CD4-positive, CD25-positive, alpha-beta regulatory T cell (primary cell): ENCODE results near the gene MXD1. TPM values are rescaled to one million over a fixed set of nuclear protein-coding genes. Genes with fewer than 3 reads are reported as not detected.
A peak's percentile ranks its signal among the peaks of the same experiment; 100 is the strongest.

ENCODE experiments used
- ATAC-seq, 2 donors: fragments of 150-1000 bp; cut with Tn5 transposase; one replicate each; pipeline ENCODE4 v1.10.0; 2021; ENCODE audit warnings: low read depth in 2 of 2, moderate number of reproducible peaks in 2 of 2, moderate library complexity in 1 of 2
- DNase-seq, 3 donors: peaks; one replicate each; pipeline versions ENCODE4 v3.0.0 to v3.0.0-alpha.2; 2012 to 2022; ENCODE audit warnings: mixed read lengths in 1 of 3
- H3K27ac ChIP-seq: one replicate; pipeline ENCODE4 v1.7.0; 2013; ENCODE audit warnings: mild to moderate bottlenecking, low read length; ENCODE audit not compliant: insufficient read depth, poor library complexity, severe bottlenecking
- H3K27me3 ChIP-seq: one replicate; pipeline ENCODE4 v1.7.0; 2013; ENCODE audit warnings: low read length; ENCODE audit not compliant: control insufficient read depth, insufficient read depth
- H3K36me3 ChIP-seq: one replicate; pipeline ENCODE4 v1.7.0; 2013; ENCODE audit warnings: mild to moderate bottlenecking, low read length, moderate library complexity; ENCODE audit not compliant: control insufficient read depth, insufficient read depth
- H3K4me1 ChIP-seq: 2 replicates; pipeline ENCODE4 v1.7.0; 2013; ENCODE audit warnings: mild to moderate bottlenecking, low read length; ENCODE audit not compliant: insufficient read depth, control insufficient read depth, poor library complexity, severe bottlenecking
- H3K4me3 ChIP-seq: one replicate; pipeline ENCODE4 v1.7.0; 2013; ENCODE audit warnings: low read depth, mild to moderate bottlenecking, low read length, moderate library complexity
- H3K9me3 ChIP-seq, 2 experiments: 1 replicate in 1 of 2; 2 replicates in 1 of 2; pipeline ENCODE4 v1.7.0; 2013; ENCODE audit warnings: low read length in 2 of 2, mild to moderate bottlenecking in 1 of 2, moderate library complexity in 1 of 2; ENCODE audit not compliant: control insufficient read depth in 2 of 2
- H3K27ac Mint-ChIP-seq, 3 donors: one replicate each; pipeline ENCODE4 v1.8.0; 2020 to 2022; ENCODE audit warnings: mild to moderate bottlenecking in 3 of 3, mixed read lengths in 3 of 3, moderate library complexity in 2 of 3
- H3K27me3 Mint-ChIP-seq: one replicate; pipeline ENCODE4 v1.8.0; 2022; ENCODE audit warnings: mild to moderate bottlenecking, mixed read lengths
- H3K36me3 Mint-ChIP-seq: one replicate; pipeline ENCODE4 v1.8.0; 2020; ENCODE audit warnings: mixed read lengths
- H3K4me1 Mint-ChIP-seq, 4 donors: one replicate each; pipeline ENCODE4 v1.8.0; 2020 to 2022; ENCODE audit warnings: mixed read lengths in 4 of 4, mild to moderate bottlenecking in 1 of 4
- H3K4me3 Mint-ChIP-seq, 4 donors: one replicate each; pipeline ENCODE4 v1.8.0; 2020 to 2022; ENCODE audit warnings: mild to moderate bottlenecking in 4 of 4, mixed read lengths in 4 of 4, moderate library complexity in 3 of 4
- H3K9me3 Mint-ChIP-seq, 7 donors: one replicate each; pipeline ENCODE4 v1.8.0; 2020 to 2022; ENCODE audit warnings: mixed read lengths in 7 of 7, mild to moderate bottlenecking in 3 of 7, moderate library complexity in 2 of 7
- polyA plus RNA-seq, 4 donors: library from polyadenylated mRNA; unstranded; fragments of 300-500 nt; fragmentation: Illumina TruSeq; gene quantifications; one replicate each; pipeline ENCODE4 v1.2.3, GENCODE V29; 2021
- total RNA-seq: library from RNA; stranded (reverse); gene quantifications from one replicate; pipeline ENCODE4 v1.2.3, GENCODE V29; 2022

Gene MXD1
- total and polyA plus RNA-seq, 5 donors from 2014 or later = 8.3 to 40.6 (median 12.9) TPM

DNA sequence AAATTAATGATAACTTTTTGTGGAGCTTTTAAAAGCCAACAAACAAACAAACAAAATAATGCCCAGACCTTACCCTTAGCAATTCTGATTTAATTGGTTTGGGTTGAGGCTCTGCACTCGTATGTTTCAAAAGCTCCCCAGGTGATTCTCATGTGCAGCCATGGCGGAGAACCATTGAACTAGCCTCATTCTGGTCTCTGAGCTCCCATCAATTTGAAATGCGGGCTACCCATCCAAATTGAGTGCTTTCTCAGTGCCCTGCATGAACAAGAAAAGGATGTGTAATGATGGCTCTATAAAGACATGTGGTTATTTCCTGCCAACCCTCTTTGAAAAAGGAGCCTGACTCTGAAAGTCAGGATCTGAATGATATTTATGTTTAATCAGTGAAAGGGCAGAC, 8.2 kb downstream of the MXD1 start:
- no peak overlapping the region for H3K27ac ChIP-seq
- H3K36me3 Mint-ChIP-seq = peaks cover 32% of the 10 kb centered on the region

DNA sequence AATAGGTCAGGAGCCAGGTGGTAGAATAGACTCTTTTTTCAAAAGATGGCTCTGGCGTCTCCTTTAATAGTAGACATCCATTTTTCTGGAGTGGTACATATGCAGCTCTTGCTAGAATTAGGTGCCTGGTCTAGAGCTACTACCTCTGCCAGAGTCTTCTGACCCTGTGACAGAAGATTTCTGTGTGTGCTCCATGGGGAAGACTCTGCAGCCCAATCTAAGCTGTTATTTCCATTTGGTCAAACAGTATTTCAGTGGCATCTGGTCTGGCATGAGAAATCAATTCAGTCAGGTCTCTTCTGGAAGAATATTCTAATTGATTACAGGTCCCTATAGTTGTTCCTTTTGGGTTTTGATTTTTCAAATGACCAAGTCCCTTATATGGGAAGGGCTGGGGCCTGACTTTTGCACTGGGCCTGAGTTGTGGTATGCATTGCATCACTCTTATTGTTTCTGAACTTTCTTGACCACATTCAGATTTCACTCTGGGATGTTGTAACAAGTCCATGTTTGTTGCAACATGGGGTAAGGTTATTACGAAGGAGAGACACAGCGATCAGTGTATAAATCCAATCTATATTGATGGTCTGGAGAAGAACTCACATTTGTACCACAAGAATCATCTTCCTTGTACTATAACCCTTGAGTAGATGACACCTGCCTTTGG, 12.1 kb downstream of the MXD1 start:
- Histone ChIP-seq H3K4me1 (no peaks in the 10 kb centered on the region), H3K27me3 (no peaks in the 10 kb centered on the region), H3K4me3 (no peak overlapping the region), H3K9me3 (no peaks in the 10 kb centered on the region), H3K36me3 (peaks cover 18% of the 10 kb centered on the region), H3K27ac (no peak overlapping the region)
- Mint-ChIP-seq H3K4me3 (no peak overlapping the region), H3K36me3 (peaks cover 42% of the 10 kb centered on the region), H3K4me1 (peaks cover 10 to 38% (median 20%) of the 10 kb centered on the region in 4 donors), H3K27ac (peak overlapping the region in 1 of 3 donors; percentile 45), H3K9me3 (no peaks in the 10 kb centered on the region), H3K27me3 (no peaks in the 10 kb centered on the region)
- DNase-seq = no peak
- no peak for ATAC-seq

More for the DNA sequence above, 8.2 kb downstream of the MXD1 start:
- Mint-ChIP-seq H3K4me1 (peaks cover 0 to 31% (median 8%) of the 10 kb centered on the region in 4 donors), H3K9me3 (no peaks in the 10 kb centered on the region), H3K4me3 (peak overlapping the region in 1 of 4 donors; percentile 38), H3K27ac (peak overlapping the region in 2 of 3 donors; percentile 3 to 17), H3K27me3 (no peaks in the 10 kb centered on the region)
- no peak for DNase-seq
- no peaks in the 10 kb centered on the region for H3K27me3 ChIP-seq
- H3K4me3 ChIP-seq = no peak overlapping the region
- ATAC-seq = no peak
- no peaks in the 10 kb centered on the region for H3K9me3 ChIP-seq
- H3K4me1 ChIP-seq = no peaks in the 10 kb centered on the region
- H3K36me3 ChIP-seq = peaks cover 29% of the 10 kb centered on the region

DNA sequence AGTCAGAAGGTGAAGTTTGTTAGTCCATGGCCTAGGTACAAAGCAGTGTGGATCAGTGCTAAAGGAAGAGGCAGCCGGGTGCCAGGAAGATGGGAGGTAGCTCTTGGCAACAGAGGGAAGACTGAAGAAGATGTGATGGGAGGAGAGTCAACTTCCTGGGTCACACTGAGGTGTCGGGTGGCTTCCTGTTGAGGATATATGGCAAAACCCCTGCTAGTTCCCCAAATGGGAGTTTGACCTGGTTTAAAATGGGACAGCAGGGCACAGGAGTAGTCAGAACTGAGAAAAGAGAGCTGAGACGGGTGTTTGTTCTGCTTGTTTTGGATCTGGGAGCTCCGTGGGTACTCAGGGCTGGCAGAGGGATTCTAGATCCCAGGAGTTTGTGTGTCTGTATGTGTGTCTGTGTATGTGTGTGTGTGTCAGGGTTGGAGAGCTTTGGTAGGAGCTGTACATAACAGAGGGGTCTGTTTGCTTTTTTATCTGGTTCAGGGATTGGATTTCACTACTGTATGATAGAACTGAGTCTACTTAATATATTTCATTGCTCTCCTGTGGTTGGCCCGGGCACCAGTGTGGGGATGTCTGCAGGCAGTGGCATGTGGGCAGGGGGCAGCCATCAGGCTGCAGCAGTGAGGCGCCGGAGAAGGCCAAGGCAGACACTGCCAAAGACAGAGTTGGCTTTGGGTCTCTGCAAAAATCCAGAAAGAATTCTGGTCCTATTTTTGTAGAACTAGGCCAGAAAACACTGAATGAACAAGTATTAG, 17.1 kb downstream of the MXD1 start:
- Mint-ChIP-seq H3K4me1 (peaks cover 15 to 35% (median 24%) of the 10 kb centered on the region in 4 donors), H3K4me3 (no peak overlapping the region), H3K9me3 (no peaks in the 10 kb centered on the region), H3K27ac (peak overlapping the region; percentile 29 to 79 (median 37)), H3K27me3 (no peaks in the 10 kb centered on the region), H3K36me3 (peaks cover 50% of the 10 kb centered on the region)
- no peak for DNase-seq
- peaks cover 27% of the 10 kb centered on the region for H3K36me3 ChIP-seq
- no peaks in the 10 kb centered on the region for H3K4me1 ChIP-seq
- no peak overlapping the region for H3K27ac ChIP-seq
- no peaks in the 10 kb centered on the region for H3K9me3 ChIP-seq
- H3K4me3 ChIP-seq = no peak overlapping the region
- H3K27me3 ChIP-seq = no peaks in the 10 kb centered on the region
- no peak for ATAC-seq

DNA sequence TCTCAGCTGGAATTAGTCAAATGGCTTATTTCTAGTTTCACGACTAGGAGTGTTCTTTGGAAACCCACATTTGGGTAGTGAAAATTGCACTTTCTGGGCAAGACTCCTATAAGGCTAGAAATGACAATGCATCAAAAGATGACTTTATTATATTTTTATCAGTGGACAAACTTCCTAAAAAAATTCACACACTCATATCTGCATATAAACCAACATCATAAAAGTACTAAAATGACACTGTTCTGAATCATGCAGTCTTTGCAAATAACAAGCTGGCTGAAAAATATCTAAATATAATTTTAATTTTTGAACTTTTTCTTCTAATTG, 17.6 kb downstream of the MXD1 start:
- Mint-ChIP-seq H3K4me3 (no peak overlapping the region), H3K36me3 (peaks cover 55% of the 10 kb centered on the region), H3K27ac (peak overlapping the region in 1 of 3 donors; percentile 37), H3K9me3 (no peaks in the 10 kb centered on the region), H3K4me1 (peaks cover 15 to 33% (median 22%) of the 10 kb centered on the region in 4 donors), H3K27me3 (no peaks in the 10 kb centered on the region)
- no peaks in the 10 kb centered on the region for H3K4me1 ChIP-seq
- DNase-seq (no peak), ATAC-seq (no peak)
- H3K27ac ChIP-seq = no peak overlapping the region
- H3K9me3 ChIP-seq = no peaks in the 10 kb centered on the region
- no peaks in the 10 kb centered on the region for H3K27me3 ChIP-seq
- peaks cover 33% of the 10 kb centered on the region for H3K36me3 ChIP-seq
- H3K4me3 ChIP-seq = no peak overlapping the region

DNA sequence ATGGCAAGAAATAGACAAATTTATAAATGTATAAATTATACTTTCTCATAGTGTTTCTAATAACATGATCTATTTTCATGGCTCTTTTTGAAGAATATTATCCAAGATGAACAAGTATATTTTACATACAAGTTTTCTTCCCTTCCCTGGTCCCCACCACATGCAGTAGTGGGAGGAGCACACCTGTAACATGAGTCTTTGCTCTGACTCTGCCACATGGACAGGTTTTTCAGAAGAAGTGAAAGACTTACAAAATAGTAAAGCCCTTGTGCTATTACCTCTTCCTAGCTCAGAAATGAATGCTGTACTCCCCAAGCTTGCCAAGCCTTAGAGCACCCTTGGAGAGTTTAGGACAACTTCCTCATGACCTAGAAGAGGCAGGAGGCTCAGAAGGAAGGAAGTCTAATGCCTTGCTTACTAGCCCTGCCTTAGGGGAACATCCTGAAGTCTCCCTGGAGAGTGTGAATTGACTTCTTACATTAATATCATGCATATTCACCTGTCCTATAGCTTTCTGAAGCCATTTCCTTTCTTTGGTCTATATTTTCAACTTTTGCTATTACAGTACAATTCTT, 18.4 kb downstream of the MXD1 start:
- ATAC-seq (no peak), DNase-seq (no peak)
- Histone ChIP-seq H3K9me3 (no peaks in the 10 kb centered on the region), H3K36me3 (peaks cover 38% of the 10 kb centered on the region), H3K4me1 (no peaks in the 10 kb centered on the region), H3K27me3 (no peaks in the 10 kb centered on the region), H3K27ac (no peak overlapping the region), H3K4me3 (no peak overlapping the region)
- peaks cover 56% of the 10 kb centered on the region for H3K36me3 Mint-ChIP-seq
- H3K27me3 Mint-ChIP-seq = no peaks in the 10 kb centered on the region
- peaks cover 15 to 32% (median 22%) of the 10 kb centered on the region in 4 donors for H3K4me1 Mint-ChIP-seq
- no peak overlapping the region for H3K4me3 Mint-ChIP-seq
- no peaks in the 10 kb centered on the region for H3K9me3 Mint-ChIP-seq
- H3K27ac Mint-ChIP-seq = peak overlapping the region; percentile 38 to 49 (median 42)

DNA sequence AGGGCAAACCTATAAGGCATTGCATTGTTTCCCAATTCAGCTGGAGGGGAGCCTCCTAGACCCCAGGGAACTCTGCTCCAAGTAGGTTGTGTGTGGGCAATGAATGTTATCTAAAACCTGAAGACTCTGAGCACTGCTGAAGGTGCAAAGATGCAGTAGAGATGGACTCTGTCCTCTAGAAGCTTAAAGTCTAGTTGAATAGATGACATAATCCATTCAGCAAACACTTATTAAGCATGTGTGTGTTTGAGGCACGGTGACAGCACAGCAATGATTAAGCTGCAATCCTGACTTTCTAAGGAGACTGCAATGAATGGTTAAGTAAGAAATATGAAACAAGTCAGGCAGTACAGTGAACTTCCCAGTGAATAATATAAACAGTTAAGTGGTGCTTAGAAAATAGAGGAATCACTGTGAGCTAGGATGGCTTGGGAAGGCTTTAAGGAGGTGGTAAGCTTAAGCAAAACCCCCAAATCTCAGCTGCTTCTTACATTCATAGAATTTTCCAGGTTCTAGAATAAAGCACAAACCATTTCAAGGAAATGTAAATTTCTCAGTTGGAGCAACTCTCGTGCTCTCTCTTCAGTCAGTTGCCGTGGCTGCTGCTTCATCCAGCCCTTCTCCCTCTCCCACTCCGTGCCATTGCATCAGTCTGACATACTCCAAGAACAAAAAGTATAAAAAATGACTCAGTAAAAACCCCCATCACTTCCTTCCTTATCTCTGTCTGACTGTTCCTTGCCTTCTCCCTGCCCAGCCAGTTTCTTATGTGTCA, 19.1 kb downstream of the MXD1 start:
- H3K27ac ChIP-seq = no peak overlapping the region
- no peak overlapping the region for H3K4me3 Mint-ChIP-seq

DNA sequence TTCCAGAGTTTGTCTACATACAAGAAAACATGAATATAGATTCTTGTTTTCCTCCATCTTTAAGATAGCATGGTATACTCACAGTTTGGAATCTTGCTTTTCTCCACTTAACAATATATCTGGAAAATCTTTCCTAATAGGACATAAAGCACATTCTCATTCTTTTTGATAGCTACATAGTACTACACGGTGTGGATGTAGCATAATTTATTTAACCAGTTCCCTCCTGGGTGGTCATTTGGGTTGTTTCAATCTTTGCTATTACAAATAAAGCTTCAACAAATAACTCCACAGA, 19.7 kb downstream of the MXD1 start:
- ATAC-seq = no peak
- no peak overlapping the region for H3K27ac ChIP-seq
- no peak overlapping the region for H3K4me3 ChIP-seq
- peaks cover 46% of the 10 kb centered on the region for H3K36me3 ChIP-seq
- Mint-ChIP-seq H3K4me3 (no peak overlapping the region), H3K36me3 (peaks cover 60% of the 10 kb centered on the region), H3K9me3 (no peaks in the 10 kb centered on the region), H3K27ac (peak overlapping the region in 1 of 3 donors; percentile 2), H3K27me3 (no peaks in the 10 kb centered on the region), H3K4me1 (peaks cover 12 to 26% (median 18%) of the 10 kb centered on the region in 4 donors)
- H3K4me1 ChIP-seq = no peaks in the 10 kb centered on the region
- H3K27me3 ChIP-seq = no peaks in the 10 kb centered on the region
- DNase-seq = no peak
- no peaks in the 10 kb centered on the region for H3K9me3 ChIP-seq

More for the DNA sequence above, 19.1 kb downstream of the MXD1 start:
- H3K36me3 Mint-ChIP-seq = peaks cover 61% of the 10 kb centered on the region
- H3K27ac Mint-ChIP-seq = peak overlapping the region; percentile 2 to 42 (median 38)
- H3K4me1 Mint-ChIP-seq = peaks cover 15 to 30% (median 21%) of the 10 kb centered on the region in 4 donors
- ATAC-seq = no peak
- no peaks in the 10 kb centered on the region for H3K4me1 ChIP-seq
- H3K27me3 ChIP-seq = no peaks in the 10 kb centered on the region
- peaks cover 44% of the 10 kb centered on the region for H3K36me3 ChIP-seq
- H3K9me3 Mint-ChIP-seq = no peaks in the 10 kb centered on the region
- H3K4me3 ChIP-seq = no peak overlapping the region
- H3K27me3 Mint-ChIP-seq = no peaks in the 10 kb centered on the region
- DNase-seq = no peak
- H3K9me3 ChIP-seq = no peaks in the 10 kb centered on the region
